ENCODE measurements around the gene FOXQ1. TPM values are rescaled to one million over a fixed set of nuclear protein-coding genes. Genes with fewer than 3 reads are reported as not detected.

FOXQ1 gene
- total and polyA plus RNA-seq, 2 of the 13 experiments (the other 11 are each of a cell fraction or from before 2014, with no cell fraction given) = 35.2 to 39.8 TPM

- TF ChIP-seq KIAA2018 (CRISPR knock-in tag; IDR thresholded peaks at IDR 0.05; ENCODE audit: borderline replicate concordance) (no peak), NCOA1 (CRISPR knock-in tag; IDR thresholded peaks at IDR 0.05) (no peak), ZFP37 (CRISPR knock-in tag; IDR thresholded peaks at IDR 0.05; ENCODE audit: borderline replicate concordance) (no peak), TCF7 (IDR thresholded peaks at IDR 0.05; ENCODE audit: low read depth) (peak; percentile 79), TAF1 (CRISPR knock-in tag; IDR thresholded peaks at IDR 0.05) (no peak), MAZ (IDR thresholded peaks at IDR 0.05; ENCODE audit: borderline replicate concordance, low read depth, low read length) (peak; percentile 28; the same call in 1 of the 2 replicates), MAZ (CRISPR knock-in tag; IDR thresholded peaks at IDR 0.05; ENCODE audit: low read depth) (no peak), PCBP1 (IDR thresholded peaks at IDR 0.05; ENCODE audit: borderline replicate concordance, low read depth, low read length) (peak; percentile 98), ZFX (CRISPR knock-in tag; IDR thresholded peaks at IDR 0.05; ENCODE audit: low read depth) (peak; percentile 46; the same call in 1 of the 2 replicates), HMG20B (CRISPR knock-in tag; conservative IDR thresholded peaks at IDR 0.05) (no peak), PAX8 (CRISPR knock-in tag; IDR thresholded peaks at IDR 0.05; ENCODE audit: borderline replicate concordance) (no peak), AGO1 (IDR thresholded peaks at IDR 0.05; ENCODE audit: low read depth, low read length, poor library complexity, severe bottlenecking) (peak; percentile 82), SP5 (CRISPR knock-in tag; IDR thresholded peaks at IDR 0.05; ENCODE audit: borderline replicate concordance, low read depth) (0 out of 2 replicates have a peak, but pooled peaks have one; percentile 12), TRAFD1 (CRISPR knock-in tag; IDR thresholded peaks at IDR 0.05; ENCODE audit: borderline replicate concordance) (no peak), ZNF260 (CRISPR knock-in tag; IDR thresholded peaks at IDR 0.05; ENCODE audit: borderline replicate concordance, low read depth) (no peak), LCORL (IDR thresholded peaks at IDR 0.05) (no peak), LCORL (CRISPR knock-in tag; IDR thresholded peaks at IDR 0.05) (peak; percentile 63; the same call in 1 of the 2 replicates), ZBTB7A (CRISPR knock-in tag; IDR thresholded peaks at IDR 0.05) (peak; percentile 76)
- TF ChIP-seq, protein P1, sequence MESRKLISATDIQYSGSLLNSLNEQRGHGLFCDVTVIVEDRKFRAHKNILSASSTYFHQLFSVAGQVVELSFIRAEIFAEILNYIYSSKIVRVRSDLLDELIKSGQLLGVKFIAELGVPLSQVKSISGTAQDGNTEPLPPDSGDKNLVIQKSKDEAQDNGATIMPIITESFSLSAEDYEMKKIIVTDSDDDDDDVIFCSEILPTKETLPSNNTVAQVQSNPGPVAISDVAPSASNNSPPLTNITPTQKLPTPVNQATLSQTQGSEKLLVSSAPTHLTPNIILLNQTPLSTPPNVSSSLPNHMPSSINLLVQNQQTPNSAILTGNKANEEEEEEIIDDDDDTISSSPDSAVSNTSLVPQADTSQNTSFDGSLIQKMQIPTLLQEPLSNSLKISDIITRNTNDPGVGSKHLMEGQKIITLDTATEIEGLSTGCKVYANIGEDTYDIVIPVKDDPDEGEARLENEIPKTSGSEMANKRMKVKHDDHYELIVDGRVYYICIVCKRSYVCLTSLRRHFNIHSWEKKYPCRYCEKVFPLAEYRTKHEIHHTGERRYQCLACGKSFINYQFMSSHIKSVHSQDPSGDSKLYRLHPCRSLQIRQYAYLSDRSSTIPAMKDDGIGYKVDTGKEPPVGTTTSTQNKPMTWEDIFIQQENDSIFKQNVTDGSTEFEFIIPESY (CRISPR knock-in tag; IDR thresholded peaks at IDR 0.05) = peak; percentile 96
These were observed 5.5 kb downstream of the FOXQ1 start (continued) for GRCh38 chr6:1317302-1317815.
